ENCODE measurements around the gene ITPRIP. TPM values are rescaled to one million over a fixed set of nuclear protein-coding genes. Genes with fewer than 3 reads are reported as not detected.

The ITPRIP gene
- polyA plus RNA-seq, 1 experiment = 33.6 TPM

DNA sequence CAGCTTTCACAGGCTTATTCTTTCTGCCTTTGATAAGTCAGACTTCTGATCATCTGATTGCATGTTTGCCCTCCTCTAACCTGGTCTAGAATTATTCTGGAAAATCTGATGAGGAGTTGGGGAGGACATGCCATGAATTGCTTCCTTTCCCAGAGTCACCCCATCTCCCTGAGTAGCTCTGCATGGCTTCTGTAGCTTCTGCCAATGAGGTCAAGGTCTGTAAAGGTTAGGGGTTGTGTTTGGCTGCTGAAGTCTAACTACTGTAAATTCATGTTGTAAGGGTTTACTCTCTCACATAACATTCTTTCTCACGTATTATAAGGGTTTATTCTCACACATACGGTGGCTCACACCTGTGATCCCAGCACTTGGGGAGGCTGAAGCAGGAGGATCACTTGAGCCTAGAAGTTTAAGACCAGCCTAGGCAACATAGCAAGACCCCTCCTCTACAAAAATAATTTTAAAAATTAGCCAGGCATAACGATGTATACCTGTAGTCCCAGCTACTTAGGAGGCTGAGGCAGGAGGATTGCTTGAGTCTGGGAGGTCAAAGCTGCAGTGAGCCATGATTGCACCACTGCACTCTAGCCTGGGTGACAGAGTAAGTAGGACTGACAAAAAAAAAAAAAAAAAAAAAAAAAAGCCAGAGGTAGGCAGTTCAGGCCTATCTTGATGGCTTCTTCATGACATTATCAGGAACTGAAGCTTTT lies 58.6 kb downstream of the ITPRIP start:
- TF ChIP-seq, protein P1, sequence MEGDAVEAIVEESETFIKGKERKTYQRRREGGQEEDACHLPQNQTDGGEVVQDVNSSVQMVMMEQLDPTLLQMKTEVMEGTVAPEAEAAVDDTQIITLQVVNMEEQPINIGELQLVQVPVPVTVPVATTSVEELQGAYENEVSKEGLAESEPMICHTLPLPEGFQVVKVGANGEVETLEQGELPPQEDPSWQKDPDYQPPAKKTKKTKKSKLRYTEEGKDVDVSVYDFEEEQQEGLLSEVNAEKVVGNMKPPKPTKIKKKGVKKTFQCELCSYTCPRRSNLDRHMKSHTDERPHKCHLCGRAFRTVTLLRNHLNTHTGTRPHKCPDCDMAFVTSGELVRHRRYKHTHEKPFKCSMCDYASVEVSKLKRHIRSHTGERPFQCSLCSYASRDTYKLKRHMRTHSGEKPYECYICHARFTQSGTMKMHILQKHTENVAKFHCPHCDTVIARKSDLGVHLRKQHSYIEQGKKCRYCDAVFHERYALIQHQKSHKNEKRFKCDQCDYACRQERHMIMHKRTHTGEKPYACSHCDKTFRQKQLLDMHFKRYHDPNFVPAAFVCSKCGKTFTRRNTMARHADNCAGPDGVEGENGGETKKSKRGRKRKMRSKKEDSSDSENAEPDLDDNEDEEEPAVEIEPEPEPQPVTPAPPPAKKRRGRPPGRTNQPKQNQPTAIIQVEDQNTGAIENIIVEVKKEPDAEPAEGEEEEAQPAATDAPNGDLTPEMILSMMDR (IDR thresholded peaks at IDR 0.05; ENCODE audit: insufficient read depth, low read depth, low read length) = no peak
- Histone ChIP-seq H3K4me3 (ENCODE audit: low read depth, low read length) (no peak overlapping the region), H3K36me3 (ENCODE audit: control insufficient read depth, insufficient read depth, low read length) (no peaks in the 10 kb centered on the region), H3K27me3 (ENCODE audit: control insufficient read depth, insufficient read depth, low read length) (no peaks in the 10 kb centered on the region)
- no peak for DNase-seq (ENCODE audit: low read depth)
- ChIA-PET POLR2A (no interaction called here), CTCF (interaction anchor here (1.2 to 9.2 kb wide), 4 partner anchors 8 to 567 kb away, joined by 3 to 154 read pairs (median 12); partner anchors contain the start of gene CFAP58)

DNA sequence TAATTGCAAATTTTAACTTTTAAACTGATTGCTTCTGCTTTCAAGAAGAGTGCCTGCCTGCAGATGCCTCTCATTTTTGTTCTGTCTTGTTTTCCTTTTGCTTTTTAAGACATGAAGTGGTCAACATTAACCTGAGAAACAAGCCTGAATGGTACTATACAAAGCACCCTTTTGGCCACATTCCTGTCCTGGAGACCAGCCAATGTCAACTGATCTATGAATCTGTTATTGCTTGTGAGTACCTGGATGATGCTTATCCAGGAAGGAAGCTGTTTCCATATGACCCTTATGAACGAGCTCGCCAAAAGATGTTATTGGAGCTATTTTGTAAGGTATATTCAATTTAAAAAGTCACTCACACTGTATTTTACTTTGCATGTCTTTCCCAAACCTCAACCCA lies 60.5 kb downstream of the ITPRIP start:
- POLR2A ChIA-PET = no interaction called here
- TF ChIP-seq, protein P1 (IDR thresholded peaks at IDR 0.05; ENCODE audit: insufficient read depth, low read depth, low read length) = no peak

GRCh38 chr10:104276192-104276591 lies 62.1 kb downstream of the ITPRIP start:
- DNase-seq (ENCODE audit: low read depth) = no peak
- TF ChIP-seq, protein P1 (IDR thresholded peaks at IDR 0.05; ENCODE audit: insufficient read depth, low read depth, low read length) = no peak
- CTCF ChIA-PET = interaction anchor here (0.6 to 9.2 kb wide), 11 partner anchors 12 to 80 kb away, joined by 4 to 154 read pairs (median 11); partner anchors contain the start of genes CFAP58 and GSTO1
- H3K27me3 ChIP-seq (ENCODE audit: control insufficient read depth, insufficient read depth, low read length) = no peaks in the 10 kb centered on the region
- POLR2A ChIA-PET = no interaction called here
- no peak overlapping the region for H3K4me3 ChIP-seq (ENCODE audit: low read depth, low read length)
- no peaks in the 10 kb centered on the region for H3K36me3 ChIP-seq (ENCODE audit: control insufficient read depth, insufficient read depth, low read length)

More for the DNA sequence above, 60.5 kb downstream of the ITPRIP start:
- Histone ChIP-seq H3K36me3 (ENCODE audit: control insufficient read depth, insufficient read depth, low read length) (no peaks in the 10 kb centered on the region), H3K27me3 (ENCODE audit: control insufficient read depth, insufficient read depth, low read length) (no peaks in the 10 kb centered on the region), H3K4me3 (ENCODE audit: low read depth, low read length) (no peak overlapping the region)
- CTCF ChIA-PET = interaction anchor here (2.4 to 9.2 kb wide), 3 partner anchors 10 to 76 kb away, joined by 11 to 154 read pairs (median 20); partner anchors contain the start of gene CFAP58
- no peak for DNase-seq (ENCODE audit: low read depth)

DNA sequence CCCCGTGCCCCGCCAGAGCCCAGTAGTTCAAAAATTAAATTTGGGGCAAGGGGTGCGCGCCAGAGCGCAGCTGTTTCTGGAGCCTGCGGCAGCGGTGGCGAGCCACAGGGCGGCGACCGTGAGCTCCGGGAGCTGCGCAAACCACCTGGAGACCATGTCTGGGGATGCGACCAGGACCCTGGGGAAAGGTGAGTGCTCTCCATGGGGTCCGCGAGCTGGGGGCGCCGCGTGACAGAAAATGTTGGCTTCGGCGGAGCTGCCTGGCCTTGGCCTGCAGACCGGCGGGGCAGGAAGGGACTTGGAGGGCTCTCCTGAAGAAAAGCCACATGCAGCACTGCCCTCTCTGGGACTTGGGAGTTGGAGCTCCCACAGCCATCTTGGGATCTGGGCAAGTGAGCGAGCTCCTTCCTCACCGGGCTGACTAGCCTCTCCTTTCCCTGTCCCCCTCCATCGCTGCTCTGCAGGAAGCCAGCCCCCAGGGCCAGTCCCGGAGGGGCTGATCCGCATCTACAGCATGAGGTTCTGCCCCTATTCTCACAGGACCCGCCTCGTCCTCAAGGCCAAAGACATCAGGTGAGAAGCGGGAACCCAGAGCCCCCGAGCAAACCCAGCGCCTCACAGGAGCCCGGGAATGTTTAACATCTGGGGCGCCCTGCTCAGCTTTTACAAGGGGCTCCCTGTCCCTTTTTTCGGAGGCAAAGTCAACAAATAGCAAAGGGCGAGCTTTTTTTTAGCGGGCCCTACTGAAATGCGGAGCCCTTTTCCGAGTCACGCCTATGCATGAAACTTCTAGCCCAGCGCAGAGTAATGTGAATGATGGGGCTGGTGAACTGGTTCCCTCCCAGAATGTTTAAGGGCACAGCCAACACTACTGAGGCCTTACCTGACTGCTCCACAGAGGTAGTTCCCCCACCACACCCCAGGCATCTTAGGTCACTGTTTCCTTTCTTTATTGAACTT lies 63.2 kb downstream of the ITPRIP start:
- POLR2A ChIA-PET = interaction anchor here (0.6 to 1.2 kb wide), 2 partner anchors 63 to 497 kb away, joined by 3 to 4 read pairs; partner anchors contain the start of gene ITPRIP
- TF ChIP-seq, protein P1 (IDR thresholded peaks at IDR 0.05; ENCODE audit: insufficient read depth, low read depth, low read length) = peak; percentile 97
- DNase-seq (ENCODE audit: low read depth) = no peak
- H3K4me3 ChIP-seq (ENCODE audit: low read depth, low read length) = peak overlapping the region; percentile 29
- no peaks in the 10 kb centered on the region for H3K36me3 ChIP-seq (ENCODE audit: control insufficient read depth, insufficient read depth, low read length)
- CTCF ChIA-PET = interaction anchor here (0.7 to 9.2 kb wide), 24 partner anchors 10 to 387 kb away, joined by 3 to 154 read pairs (median 6); partner anchors contain the start of genes CFAP58 and GSTO1
- H3K27me3 ChIP-seq (ENCODE audit: control insufficient read depth, insufficient read depth, low read length) = no peaks in the 10 kb centered on the region

Measured in BJ (cell line).